Esophagus mucosa (tissue), 1 donor: ENCODE data around the gene FOCAD. TPM values are rescaled to one million over a fixed set of nuclear protein-coding genes. Genes with fewer than 3 reads are reported as not detected.

ENCODE experiments used
- ATAC-seq: fragments of 200-7000 bp; cut with Tn5 transposase; one replicate; pipeline ENCODE4 v1.9.1; 2020
- total RNA-seq: library from RNA; stranded (reverse); gene quantifications from one replicate; pipeline ENCODE4 v1.2.4, GENCODE V29; 2023
- donor health status: DM: yes; HTN: yes; CAD: no.

The FOCAD gene
- total RNA-seq, 1 donor from 2014 or later, result 17.1 TPM

- no peak for ATAC-seq
These were observed 48.1 kb downstream of the FOCAD start for GRCh38 chr9:20732118-20732517.

- no peak for ATAC-seq
These were observed 50.2 kb downstream of the FOCAD start for GRCh38 chr9:20734275-20734674.

GRCh38 chr9:20740304-20740703 lies 56.2 kb downstream of the FOCAD start:
- no peak for ATAC-seq

- ATAC-seq, result no peak
These were observed 57.0 kb downstream of the FOCAD start for GRCh38 chr9:20740929-20741582.

- no peak for ATAC-seq
These were observed 58.8 kb downstream of the FOCAD start for GRCh38 chr9:20742833-20743232.

GRCh38 chr9:20744036-20744630 lies 60.1 kb downstream of the FOCAD start:
- no peak for ATAC-seq

GRCh38 chr9:20746967-20747366 lies 62.9 kb downstream of the FOCAD start:
- ATAC-seq, result no peak

- ATAC-seq, result no peak
These were observed 65.6 kb downstream of the FOCAD start for GRCh38 chr9:20749496-20750198.

- ATAC-seq, result peak; percentile 70
These were observed 69.7 kb downstream of the FOCAD start for GRCh38 chr9:20753761-20754160.

- ATAC-seq, result peak; percentile 13
These were observed 70.5 kb downstream of the FOCAD start for GRCh38 chr9:20754556-20754955.

- ATAC-seq, result peak; percentile 43
These were observed 76.3 kb downstream of the FOCAD start for GRCh38 chr9:20760246-20760891.

GRCh38 chr9:20770947-20771346 lies 86.9 kb downstream of the FOCAD start:
- ATAC-seq, result no peak

GRCh38 chr9:20771729-20772128 lies 87.7 kb downstream of the FOCAD start:
- ATAC-seq, result no peak

- ATAC-seq, result no peak
These were observed 91.6 kb downstream of the FOCAD start for GRCh38 chr9:20775683-20776082.

GRCh38 chr9:20781092-20781491 lies 97.0 kb downstream of the FOCAD start:
- no peak for ATAC-seq

- no peak for ATAC-seq
These were observed 98.2 kb downstream of the FOCAD start for GRCh38 chr9:20782289-20782688.

GRCh38 chr9:20783057-20784038 lies 99.3 kb downstream of the FOCAD start:
- no peak for ATAC-seq

GRCh38 chr9:20784196-20784595 lies 100.1 kb downstream of the FOCAD start:
- ATAC-seq, result no peak

GRCh38 chr9:20786807-20787206 lies 102.7 kb downstream of the FOCAD start:
- no peak for ATAC-seq

- no peak for ATAC-seq
These were observed 104.7 kb downstream of the FOCAD start for GRCh38 chr9:20788526-20789451.

- ATAC-seq, result no peak
These were observed 106.7 kb downstream of the FOCAD start for GRCh38 chr9:20790721-20791120.
